H1 (cell line): Measurements from ENCODE around the gene TUBGCP2. TPM values are rescaled to one million over a fixed set of nuclear protein-coding genes. Genes with fewer than 3 reads are reported as not detected.

Experiments
- CTCF ChIA-PET: fragments of 300-600 bp; sonication (Branson Sonifier 250); formaldehyde crosslinking; loops from one replicate; lab custom pipeline; 2021; ENCODE audit not compliant: partially characterized antibody; lab: Charles Lee
- POLR2A ChIA-PET: fragments of 300-600 bp; sonication (Branson Sonifier 250); formaldehyde crosslinking; loops from one replicate; lab custom pipeline; 2021; ENCODE audit warnings: inconsistent platforms; ENCODE audit not compliant: partially characterized antibody; lab: Charles Lee
- DNase-seq, 2 experiments: peaks; one replicate each; pipeline versions ENCODE4 v3.0.0 to v3.0.0-alpha.2; 2010 to 2022; ENCODE audit warnings: low spot score in 2 of 2, low read depth in 1 of 2, mixed read lengths in 1 of 2
- FAIRE-seq: peaks from 2 replicates; lab custom pipeline; 2011; peaks lifted over from hg19 to GRCh38; lab: Jason Lieb, UNC
- H2AFZ ChIP-seq: 2 replicates; pipeline ENCODE4 v1.8.1; 2012; ENCODE audit warnings: low read length, inconsistent platforms
- H2AK5ac ChIP-seq: 2 replicates; pipeline ENCODE4 v1.6.1; 2013; ENCODE audit warnings: low read depth, low read length
- H2BK120ac ChIP-seq: replicated peaks from 2 replicates; pipeline ENCODE3; 2013; ENCODE audit warnings: low read depth, low read length, inconsistent platforms
- H2BK12ac ChIP-seq: 2 replicates; pipeline ENCODE4 v1.6.1; 2013; ENCODE audit warnings: low read depth, low read length
- H2BK15ac ChIP-seq: 2 replicates; pipeline ENCODE4 v1.6.1; 2013; ENCODE audit warnings: low read length
- H2BK20ac ChIP-seq: 2 replicates; pipeline ENCODE4 v1.6.1; 2013; ENCODE audit warnings: low read length
- H2BK5ac ChIP-seq: 2 replicates; pipeline ENCODE4 v1.6.1; 2013; ENCODE audit warnings: low read depth, low read length
- H3K14ac ChIP-seq: 2 replicates; pipeline ENCODE4 v1.6.1; 2013; ENCODE audit warnings: inconsistent platforms; ENCODE audit not compliant: insufficient read length
- H3K18ac ChIP-seq: 2 replicates; pipeline ENCODE4 v1.6.1; 2013; ENCODE audit warnings: low read length; ENCODE audit errors: extremely low read depth
- H3K23ac ChIP-seq: 2 replicates; pipeline ENCODE4 v1.6.1; 2013; ENCODE audit warnings: inconsistent platforms; ENCODE audit not compliant: insufficient read length
- H3K23me2 ChIP-seq: 2 replicates; pipeline ENCODE4 v1.6.1; 2013; ENCODE audit warnings: low read depth, low read length
- H3K27ac ChIP-seq: 2 replicates; pipeline ENCODE4 v1.6.1; 2011; ENCODE audit warnings: low read depth, low read length, inconsistent platforms
- H3K27me3 ChIP-seq, 4 experiments: replicated peaks in 1 of 4; 1 replicate in 1 of 4; 2 replicates in 3 of 4; pipeline versions ENCODE4 v1.6.1 to v1.8.1; 2011 to 2013; ENCODE audit warnings: low read length in 3 of 4, mild to moderate bottlenecking in 3 of 4, inconsistent platforms in 2 of 4, mixed read lengths in 2 of 4, moderate library complexity in 1 of 4; ENCODE audit not compliant: control insufficient read depth in 3 of 4, insufficient read depth in 3 of 4; ENCODE audit errors: extremely low read depth in 1 of 4
- H3K36me3 ChIP-seq, 4 experiments: 2 replicates each; pipeline versions ENCODE4 v1.6.1 to v1.8.1; 2011 to 2013; ENCODE audit warnings: mild to moderate bottlenecking in 4 of 4, low read length in 3 of 4, moderate library complexity in 2 of 4, control low read depth in 1 of 4, inconsistent platforms in 1 of 4; ENCODE audit not compliant: insufficient read depth in 4 of 4, control insufficient read depth in 2 of 4
- H3K4ac ChIP-seq: replicated peaks from 2 replicates; pipeline ENCODE3; 2013; ENCODE audit warnings: low read length, low read depth, mixed read lengths, inconsistent platforms; ENCODE audit not compliant: insufficient read length
- H3K4me1 ChIP-seq, 4 experiments: replicated peaks in 1 of 4; 1 replicate in 1 of 4; 2 replicates in 3 of 4; pipeline versions ENCODE4 v1.6.1 to v1.8.1; 2011 to 2013; ENCODE audit warnings: low read length in 3 of 4, inconsistent platforms in 2 of 4, mixed read lengths in 1 of 4; ENCODE audit not compliant: insufficient read depth in 4 of 4, control insufficient read depth in 3 of 4
- H3K4me2 ChIP-seq, 2 experiments: 2 replicates each; pipeline versions ENCODE4 v1.6.1 to v1.8.1; 2011 to 2013; ENCODE audit warnings: low read depth in 2 of 2, low read length in 2 of 2, control low read depth in 1 of 2, inconsistent platforms in 1 of 2, mild to moderate bottlenecking in 1 of 2; ENCODE audit not compliant: insufficient read depth in 1 of 2
- H3K4me3 ChIP-seq, 4 experiments: fragments of 200-600, 300-600 bp in 1 of 4; sonication (generic), shearing (Covaris generic), sonication (Bioruptor Twin) in 1 of 4; 2 replicates each; pipeline versions ENCODE4 v1.5.1 to v1.8.1; 2011 to 2016; ENCODE audit warnings: low read length in 4 of 4, low read depth in 3 of 4, control low read depth in 2 of 4, inconsistent platforms in 2 of 4, mild to moderate bottlenecking in 2 of 4, mixed read lengths in 1 of 4, moderate library complexity in 1 of 4; ENCODE audit not compliant: insufficient read depth in 2 of 4; ENCODE audit errors: extremely low read depth in 1 of 4
- H3K56ac ChIP-seq: replicated peaks from 2 replicates; pipeline ENCODE3; 2013; ENCODE audit warnings: low read depth, mild to moderate bottlenecking, mixed read lengths, low read length, inconsistent platforms; ENCODE audit not compliant: insufficient read length
- H3K79me1 ChIP-seq: 2 replicates; pipeline ENCODE4 v1.6.1; 2013; ENCODE audit warnings: low read depth, low read length, control low read depth
- H3K79me2 ChIP-seq, 2 experiments: 2 replicates each; pipeline versions ENCODE4 v1.6.1 to v1.8.1; 2012 to 2013; ENCODE audit warnings: low read length in 2 of 2, mild to moderate bottlenecking in 2 of 2, inconsistent platforms in 1 of 2; ENCODE audit not compliant: insufficient read depth in 2 of 2, control insufficient read depth in 1 of 2
- H3K9ac ChIP-seq, 4 experiments: replicated peaks in 1 of 4; 1 replicate in 1 of 4; 2 replicates in 3 of 4; pipeline versions ENCODE4 v1.6.1 to v1.8.1; 2011 to 2013; ENCODE audit warnings: low read depth in 3 of 4, low read length in 3 of 4, control low read depth in 2 of 4, mild to moderate bottlenecking in 2 of 4, moderate library complexity in 2 of 4, inconsistent platforms in 1 of 4; ENCODE audit errors: extremely low read depth in 1 of 4
- H3K9me3 ChIP-seq, 2 experiments: 2 replicates each; pipeline versions ENCODE4 v1.6.1 to v1.8.1; 2012 to 2013; ENCODE audit warnings: mild to moderate bottlenecking in 2 of 2, moderate library complexity in 2 of 2, control low read depth in 1 of 2, inconsistent platforms in 1 of 2, low read depth in 1 of 2, low read length in 1 of 2, mixed read lengths in 1 of 2; ENCODE audit not compliant: insufficient read depth in 2 of 2
- H4K20me1 ChIP-seq, 2 experiments: replicated peaks in 1 of 2; 2 replicates each; pipeline versions ENCODE3 to v1.8.1; 2011 to 2013; ENCODE audit warnings: inconsistent platforms in 2 of 2, low read length in 2 of 2, mild to moderate bottlenecking in 1 of 2; ENCODE audit not compliant: insufficient read depth in 2 of 2, control insufficient read depth in 1 of 2
- H4K5ac ChIP-seq: 2 replicates; pipeline ENCODE4 v1.6.1; 2013; ENCODE audit warnings: low read length, low read depth, mixed read lengths, inconsistent platforms; ENCODE audit not compliant: insufficient read length
- H4K8ac ChIP-seq: 2 replicates; pipeline ENCODE4 v1.8.0; 2013; ENCODE audit warnings: mild to moderate bottlenecking, moderate library complexity, low read length, inconsistent platforms; ENCODE audit not compliant: insufficient read depth; ENCODE audit errors: extremely low read depth
- H4K91ac ChIP-seq: replicated peaks from 2 replicates; pipeline ENCODE3; 2013; ENCODE audit warnings: low read length, mixed read lengths, inconsistent platforms; ENCODE audit not compliant: insufficient read length
- CBX5 ChIP-seq: fragments of 300-800, 300-1000 bp; sonication (generic); IDR thresholded peaks from 2 replicates; pipeline ENCODE4 v1.7.1; 2016; ENCODE audit warnings: antibody characterized with exemption, low read length, low read depth
- CHD1 ChIP-seq: IDR thresholded peaks from 2 replicates; pipeline ENCODE4 v1.6.1; 2012; ENCODE audit warnings: low read depth, low read length, improper control_type of control experiment
- CTCF ChIP-seq, 3 experiments: IDR thresholded peaks; 1 replicate in 2 of 3; 2 replicates in 1 of 3; pipeline versions ENCODE4 v1.5.1 to v1.6.1; 2011; ENCODE audit warnings: low read length in 3 of 3, mild to moderate bottlenecking in 3 of 3, inconsistent platforms in 2 of 3, low read depth in 1 of 3, moderate library complexity in 1 of 3; ENCODE audit not compliant: insufficient read depth in 1 of 3; ENCODE audit errors: control extremely low read depth in 1 of 3
- GABPA ChIP-seq: IDR thresholded peaks from 2 replicates; pipeline ENCODE4 v1.6.1; 2011; ENCODE audit warnings: mild to moderate bottlenecking, low read length, moderate library complexity, borderline replicate concordance; ENCODE audit not compliant: insufficient read depth
- RAD21 ChIP-seq, 2 experiments: IDR thresholded peaks in 1 of 2; conservative IDR thresholded peaks in 1 of 2; 2 replicates each; pipeline ENCODE4 v1.6.1; 2011; ENCODE audit warnings: low read depth in 2 of 2, low read length in 2 of 2, improper control_type of control experiment in 1 of 2, inconsistent platforms in 1 of 2, mild to moderate bottlenecking in 1 of 2, moderate library complexity in 1 of 2
- TCF12 ChIP-seq: IDR thresholded peaks from 2 replicates; pipeline ENCODE4 v1.6.1; 2011; ENCODE audit warnings: low read depth, mild to moderate bottlenecking, low read length
- TEAD4 ChIP-seq: IDR thresholded peaks from 2 replicates; pipeline ENCODE4 v1.6.1; 2012; ENCODE audit warnings: low read depth, low read length, inconsistent platforms, mixed read lengths
- WGBS, 2 experiments: shearing (Covaris generic) in 1 of 2; methylation state at CpG; one replicate each; pipeline versions ENCODE4 v1.1.6 to v1.1.7; 2013 to 2015; ENCODE audit warnings: low lambda C conversion rate in 2 of 2, mixed read lengths in 2 of 2, inconsistent platforms in 1 of 2, low coverage in 1 of 2, missing lambda C conversion rate in 1 of 2; ENCODE audit not compliant: insufficient replicate concordance in 2 of 2, insufficient coverage in 1 of 2, insufficient read length in 1 of 2; ENCODE audit errors: extremely low coverage in 1 of 2, missing lambda C conversion rate in 1 of 2; 5-methylcytosine and 5-hydroxymethylcytosine counted together
- polyA plus RNA-seq, 7 experiments: library from polyadenylated mRNA; depleted of rRNA in 3 of 7; stranded (reverse) in 5 of 7; unstranded in 2 of 7; fragments of >200 nt in 5 of 7; fragments of 200-250 nt in 2 of 7; gene quantifications; 1 replicate in 5 of 7; 2 replicates in 1 of 7; 4 replicates in 1 of 7; pipeline versions ENCODE4 v1.2.1 to v1.2.3, GENCODE V29; 2011 to 2013; ENCODE audit warnings: missing spikeins in 2 of 7, mixed read lengths in 2 of 7
- total RNA-seq: library from RNA; stranded (reverse); fragmentation: NEBNext Ultra II Directional; extraction: Animal tissue kit (Norgen Biotek cat#: 25700); gene quantifications from 2 replicates; pipeline ENCODE4 v1.2.1, GENCODE V29; 2021

TUBGCP2 gene
- total and polyA plus RNA-seq, 2 of the 8 experiments (the other 6 are each of a cell fraction or from before 2014, with no cell fraction given): 34.9 to 51.9 TPM

GRCh38 chr10:133353988-133354605 is 45.4 kb upstream of the TUBGCP2 start:
- no peak overlapping the region for H3K23ac ChIP-seq
- FAIRE-seq (no peak), DNase-seq (no peak)
- H2BK20ac ChIP-seq: no peak overlapping the region
- H2AFZ ChIP-seq: no peak overlapping the region
- ChIA-PET CTCF (interaction anchor here (1.0 to 4.9 kb wide), 5 partner anchors 9 to 46 kb away, joined by 4 to 57 read pairs (median 7); no protein-coding TSS in a partner anchor), POLR2A (interaction anchor here (1.0 to 1.9 kb wide), 6 partner anchors 11 to 67 kb away, joined by 3 to 7 read pairs (median 4); partner anchors contain the start of gene CALY)
- no peak overlapping the region for H2BK15ac ChIP-seq
- no peak overlapping the region for H3K9ac ChIP-seq
- no peak overlapping the region for H3K27ac ChIP-seq
- H3K14ac ChIP-seq: no peak overlapping the region
- peaks cover 0 to 15% (median 5%) of the 10 kb centered on the region in 4 experiments; a peak in 4 of 7 replicates for H3K4me1 ChIP-seq
- H3K18ac ChIP-seq: no peak overlapping the region
- peaks cover 0 to 5% (median 0%) of the 10 kb centered on the region in 4 experiments; a peak in 3 of 7 replicates for H3K27me3 ChIP-seq
- no peak overlapping the region for H3K4ac ChIP-seq
- no peak overlapping the region for H2AK5ac ChIP-seq
- H4K91ac ChIP-seq: no peak overlapping the region
- no peaks in the 10 kb centered on the region for H3K9me3 ChIP-seq
- no peak for TF ChIP-seq CHD1
- TF ChIP-seq CBX5: no peak
- TF ChIP-seq CTCF (IDR thresholded peaks at IDR 0.05; ENCODE audit: control extremely low read depth in 1 of 3, insufficient read depth in 1 of 3, low read depth in 1 of 3, low read length in 3 of 3): no peak
- no peak for TF ChIP-seq GABPA
- no peak for TF ChIP-seq TEAD4
- TF ChIP-seq TCF12: no peak
- no peak for TF ChIP-seq RAD21 (IDR thresholded peaks at IDR 0.05 in 1 of 2, conservative IDR thresholded peaks at IDR 0.05 in 1 of 2; ENCODE audit: low read depth in 2 of 2, low read length in 2 of 2)
- H3K79me1 ChIP-seq: no peaks in the 10 kb centered on the region; the same call in 1 of the 2 replicates
- 86% methylated on average over 15 of the region's 16 CpGs; no CpG with 5 or more reads in 1 of the 2 experiments for whole genome bisulfite sequencing, 2 experiments
- H3K23me2 ChIP-seq: peaks cover 7% of the 10 kb centered on the region; the same call in 1 of the 2 replicates
- no peak overlapping the region for H3K56ac ChIP-seq
- H3K4me2 ChIP-seq: no peak overlapping the region
- no peaks in the 10 kb centered on the region for H3K79me2 ChIP-seq
- peaks cover 7 to 21% of the 10 kb centered on the region in 2 experiments for H4K20me1 ChIP-seq
- H2BK120ac ChIP-seq: no peak overlapping the region
- H4K8ac ChIP-seq: peak overlapping the region; percentile 23; the same call in 1 of the 2 replicates
- H3K4me3 ChIP-seq: no peak overlapping the region
- H3K36me3 ChIP-seq: no peaks in the 10 kb centered on the region; a peak in 2 of 8 replicates
- no peak overlapping the region for H4K5ac ChIP-seq
- no peak overlapping the region for H2BK12ac ChIP-seq
- H2BK5ac ChIP-seq: no peak overlapping the region
